NT2/D1 (cell line): Measurements from ENCODE around the gene SLC8A1.

Source experiments
- SUZ12 ChIP-seq: IDR thresholded peaks from 2 replicates; pipeline ENCODE4 v1.6.1; 2011; ENCODE audit not compliant: insufficient read length, insufficient read depth; ENCODE audit errors: extremely low read depth
- YY1 ChIP-seq: IDR thresholded peaks from 2 replicates; pipeline ENCODE4 v1.6.1; 2011; ENCODE audit not compliant: insufficient read length, insufficient read depth
- ZNF274 ChIP-seq: IDR thresholded peaks from 2 replicates; pipeline ENCODE4 v1.6.1; 2011; ENCODE audit warnings: mild to moderate bottlenecking, low read depth, low read length

GRCh38 chr2:40109381-40109780 lies 342.5 kb downstream of the SLC8A1 start:
- no peak for TF ChIP-seq ZNF274
- no peak for TF ChIP-seq SUZ12
- TF ChIP-seq YY1, result no peak
